ENCODE results near the gene TMEM132D.

The TMEM132D gene

DNA sequence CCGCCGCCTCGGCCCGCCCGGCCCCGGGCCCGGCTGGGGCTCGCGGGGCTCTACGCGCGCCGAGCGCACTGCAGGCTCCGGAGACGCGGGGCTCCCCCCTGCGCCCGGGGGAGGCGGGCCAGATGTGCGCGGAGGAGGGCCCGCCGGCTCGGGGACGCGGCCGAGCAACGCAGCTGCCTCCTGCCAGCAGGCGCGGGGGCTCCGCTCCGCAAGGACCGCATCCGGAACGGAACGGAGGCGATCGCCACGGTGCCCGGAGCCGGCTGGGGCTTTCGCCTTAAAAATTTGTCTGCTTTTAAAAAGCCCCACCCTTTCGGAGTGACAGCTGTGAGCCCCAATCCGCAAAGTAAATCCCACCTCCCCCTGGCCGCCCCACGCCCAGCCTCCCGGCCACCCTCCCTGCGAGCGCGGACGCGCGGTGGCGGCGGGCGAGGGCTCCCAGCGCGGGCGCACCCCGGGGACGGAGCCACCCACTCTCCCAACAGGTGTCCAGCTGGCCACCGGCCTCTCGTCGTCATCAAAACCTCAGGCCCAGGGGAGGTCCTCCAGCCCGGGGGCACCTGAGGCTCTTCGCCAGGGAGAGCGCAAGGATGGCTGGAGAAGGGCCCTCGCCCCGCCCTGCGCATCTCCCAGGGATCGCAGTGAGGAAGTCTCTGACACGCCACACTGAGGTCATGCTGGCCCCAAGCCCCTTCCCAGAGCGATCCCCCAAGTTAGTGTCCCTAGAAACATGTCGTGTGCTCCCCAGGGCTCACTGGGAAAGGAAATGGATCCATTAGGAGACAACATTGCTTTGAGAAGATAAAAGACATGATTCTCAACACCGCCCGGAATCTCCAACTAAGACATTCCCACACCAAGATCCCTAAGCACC lies at the start of gene TMEM132D:
TSS of gene TMEM132D (minus strand) at position 70 of the 874 bp plus-strand sequence.
- DNase-seq (ENCODE audit: low read depth, low spot score) = no peak
- no peak within 1 kb of the TSS for H3K4me3 ChIP-seq (ENCODE audit: low read length)
- H3K36me3 ChIP-seq (ENCODE audit: control insufficient read depth, insufficient read depth, low read length) = no peaks in the 10 kb centered on the region
- no peaks in the 10 kb centered on the region for H3K4me1 ChIP-seq (ENCODE audit: control insufficient read depth, insufficient read depth, low read length)
- WGBS (ENCODE audit: insufficient coverage, insufficient read length) = no CpG with 5 or more reads among the region's 77 CpGs
- no peaks in the 10 kb centered on the region for H3K27me3 ChIP-seq (ENCODE audit: control insufficient read depth, insufficient read depth, low read length)
- no peak within 1 kb of the TSS for H3K27ac ChIP-seq (ENCODE audit: low read length)
- H3K9me3 ChIP-seq (ENCODE audit: control insufficient read depth, insufficient read depth, low read length) = peaks cover 8% of the 10 kb centered on the region

- Histone ChIP-seq H3K4me3 (ENCODE audit: low read length) (no peak overlapping the region), H3K4me1 (ENCODE audit: control insufficient read depth, insufficient read depth, low read length) (no peaks in the 10 kb centered on the region), H3K9me3 (ENCODE audit: control insufficient read depth, insufficient read depth, low read length) (peaks cover 20% of the 10 kb centered on the region), H3K36me3 (ENCODE audit: control insufficient read depth, insufficient read depth, low read length) (no peaks in the 10 kb centered on the region), H3K27ac (ENCODE audit: low read length) (no peak overlapping the region), H3K27me3 (ENCODE audit: control insufficient read depth, insufficient read depth, low read length) (no peaks in the 10 kb centered on the region)
- WGBS (ENCODE audit: insufficient coverage, insufficient read length) = no CpG with 5 or more reads among the region's 16 CpGs
- DNase-seq (ENCODE audit: low read depth, low spot score) = no peak
Measured at GRCh38 chr12:129949651-129950050, 45.8 kb upstream of the TMEM132D start.

DNA sequence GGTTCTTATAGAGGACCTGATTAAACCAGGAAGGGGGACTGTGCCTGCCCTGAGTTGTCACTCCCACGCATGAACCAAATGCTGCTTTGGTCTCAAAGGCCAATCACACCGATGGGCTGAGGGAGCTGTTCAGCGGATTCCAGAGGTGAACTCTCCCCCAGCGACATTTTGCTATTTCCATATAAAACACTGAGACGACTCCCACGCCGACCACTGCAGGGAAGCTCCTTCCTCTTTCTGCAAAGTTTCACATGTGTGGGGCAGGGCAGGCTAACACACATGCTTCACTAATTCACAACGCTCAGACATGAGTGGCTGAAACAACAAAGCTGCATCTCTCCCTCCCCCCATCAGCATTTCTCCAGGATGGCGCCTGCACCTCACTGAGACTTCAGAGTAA lies 37.8 kb upstream of the TMEM132D start:
- no peak for DNase-seq (ENCODE audit: low read depth, low spot score)
- Histone ChIP-seq H3K4me1 (ENCODE audit: control insufficient read depth, insufficient read depth, low read length) (no peaks in the 10 kb centered on the region), H3K4me3 (ENCODE audit: low read length) (no peak overlapping the region), H3K9me3 (ENCODE audit: control insufficient read depth, insufficient read depth, low read length) (peaks cover 14% of the 10 kb centered on the region), H3K27me3 (ENCODE audit: control insufficient read depth, insufficient read depth, low read length) (no peaks in the 10 kb centered on the region), H3K36me3 (ENCODE audit: control insufficient read depth, insufficient read depth, low read length) (no peaks in the 10 kb centered on the region), H3K27ac (ENCODE audit: low read length) (no peak overlapping the region)
- no CpG with 5 or more reads among the region's 9 CpGs for WGBS (ENCODE audit: insufficient coverage, insufficient read length)

- no CpG with 5 or more reads among the region's 7 CpGs for WGBS (ENCODE audit: insufficient coverage, insufficient read length)
- no peak for DNase-seq (ENCODE audit: low read depth, low spot score)
- no peaks in the 10 kb centered on the region for H3K4me1 ChIP-seq (ENCODE audit: control insufficient read depth, insufficient read depth, low read length)
Measured at GRCh38 chr12:129938089-129938488, 34.3 kb upstream of the TMEM132D start.

GRCh38 chr12:129937426-129937825 lies 33.6 kb upstream of the TMEM132D start:
- no peaks in the 10 kb centered on the region for H3K4me1 ChIP-seq (ENCODE audit: control insufficient read depth, insufficient read depth, low read length)
- no peaks in the 10 kb centered on the region for H3K36me3 ChIP-seq (ENCODE audit: control insufficient read depth, insufficient read depth, low read length)
- peaks cover 29% of the 10 kb centered on the region for H3K9me3 ChIP-seq (ENCODE audit: control insufficient read depth, insufficient read depth, low read length)
- no CpG with 5 or more reads among the region's 5 CpGs for WGBS (ENCODE audit: insufficient coverage, insufficient read length)
- no peak overlapping the region for H3K4me3 ChIP-seq (ENCODE audit: low read length)
- H3K27ac ChIP-seq (ENCODE audit: low read length) = no peak overlapping the region
- no peaks in the 10 kb centered on the region for H3K27me3 ChIP-seq (ENCODE audit: control insufficient read depth, insufficient read depth, low read length)
- DNase-seq (ENCODE audit: low read depth, low spot score) = no peak

More at GRCh38 chr12:129938089-129938488, 34.3 kb upstream of the TMEM132D start:
- Histone ChIP-seq H3K36me3 (ENCODE audit: control insufficient read depth, insufficient read depth, low read length) (no peaks in the 10 kb centered on the region), H3K27ac (ENCODE audit: low read length) (no peak overlapping the region), H3K27me3 (ENCODE audit: control insufficient read depth, insufficient read depth, low read length) (no peaks in the 10 kb centered on the region), H3K4me3 (ENCODE audit: low read length) (no peak overlapping the region), H3K9me3 (ENCODE audit: control insufficient read depth, insufficient read depth, low read length) (peaks cover 27% of the 10 kb centered on the region)

GRCh38 chr12:129928643-129929042 lies 24.8 kb upstream of the TMEM132D start:
- no peak for DNase-seq (ENCODE audit: low read depth, low spot score)
- no peaks in the 10 kb centered on the region for H3K27me3 ChIP-seq (ENCODE audit: control insufficient read depth, insufficient read depth, low read length)
- WGBS (ENCODE audit: insufficient coverage, insufficient read length) = no CpG with 5 or more reads among the region's 4 CpGs

GRCh38 chr12:129927316-129927900 lies 23.6 kb upstream of the TMEM132D start:
- WGBS (ENCODE audit: insufficient coverage, insufficient read length) = no CpG with 5 or more reads among the region's 10 CpGs
- no peaks in the 10 kb centered on the region; the same call in 1 of the 2 replicates for H3K4me1 ChIP-seq (ENCODE audit: control insufficient read depth, insufficient read depth, low read length)
- H3K27me3 ChIP-seq (ENCODE audit: control insufficient read depth, insufficient read depth, low read length) = no peaks in the 10 kb centered on the region
- H3K27ac ChIP-seq (ENCODE audit: low read length) = no peak overlapping the region
- H3K9me3 ChIP-seq (ENCODE audit: control insufficient read depth, insufficient read depth, low read length) = peaks cover 17% of the 10 kb centered on the region
- H3K36me3 ChIP-seq (ENCODE audit: control insufficient read depth, insufficient read depth, low read length) = no peaks in the 10 kb centered on the region
- DNase-seq (ENCODE audit: low read depth, low spot score) = no peak
- H3K4me3 ChIP-seq (ENCODE audit: low read length) = no peak overlapping the region

More at GRCh38 chr12:129928643-129929042, 24.8 kb upstream of the TMEM132D start:
- H3K4me1 ChIP-seq (ENCODE audit: control insufficient read depth, insufficient read depth, low read length) = no peaks in the 10 kb centered on the region; the same call in 1 of the 2 replicates
- H3K36me3 ChIP-seq (ENCODE audit: control insufficient read depth, insufficient read depth, low read length) = no peaks in the 10 kb centered on the region
- H3K4me3 ChIP-seq (ENCODE audit: low read length) = no peak overlapping the region
- no peak overlapping the region for H3K27ac ChIP-seq (ENCODE audit: low read length)
- H3K9me3 ChIP-seq (ENCODE audit: control insufficient read depth, insufficient read depth, low read length) = peaks cover 23% of the 10 kb centered on the region

- no CpG with 5 or more reads among the region's 8 CpGs for WGBS (ENCODE audit: insufficient coverage, insufficient read length)
- H3K27me3 ChIP-seq (ENCODE audit: control insufficient read depth, insufficient read depth, low read length) = no peaks in the 10 kb centered on the region
- DNase-seq (ENCODE audit: low read depth, low spot score) = no peak
- peaks cover 8% of the 10 kb centered on the region for H3K9me3 ChIP-seq (ENCODE audit: control insufficient read depth, insufficient read depth, low read length)
- no peaks in the 10 kb centered on the region for H3K36me3 ChIP-seq (ENCODE audit: control insufficient read depth, insufficient read depth, low read length)
- H3K4me3 ChIP-seq (ENCODE audit: low read length) = no peak overlapping the region
- no peak overlapping the region for H3K27ac ChIP-seq (ENCODE audit: low read length)
- no peaks in the 10 kb centered on the region for H3K4me1 ChIP-seq (ENCODE audit: control insufficient read depth, insufficient read depth, low read length)
Measured at GRCh38 chr12:129911428-129912049, 7.7 kb upstream of the TMEM132D start.

GRCh38 chr12:129909051-129910020 lies 5.5 kb upstream of the TMEM132D start:
- H3K4me3 ChIP-seq (ENCODE audit: low read length) = no peak overlapping the region
- no peaks in the 10 kb centered on the region for H3K4me1 ChIP-seq (ENCODE audit: control insufficient read depth, insufficient read depth, low read length)
- no CpG with 5 or more reads among the region's 22 CpGs for WGBS (ENCODE audit: insufficient coverage, insufficient read length)
- DNase-seq (ENCODE audit: low read depth, low spot score) = no peak
- no peak overlapping the region for H3K27ac ChIP-seq (ENCODE audit: low read length)
- no peaks in the 10 kb centered on the region for H3K27me3 ChIP-seq (ENCODE audit: control insufficient read depth, insufficient read depth, low read length)
- H3K9me3 ChIP-seq (ENCODE audit: control insufficient read depth, insufficient read depth, low read length) = peaks cover 7% of the 10 kb centered on the region
- H3K36me3 ChIP-seq (ENCODE audit: control insufficient read depth, insufficient read depth, low read length) = no peaks in the 10 kb centered on the region

Measured in iPS DF 6.9 (cell line).